Liver (tissue), 9 donors: ENCODE results near the gene DNAH7. TPM values are rescaled to one million over a fixed set of nuclear protein-coding genes. Genes with fewer than 3 reads are reported as not detected.

ENCODE experiments used
- DNase-seq: peaks from one replicate; pipeline ENCODE4 v3.0.0-alpha.2; 2017; ENCODE audit warnings: low spot score
- H3K27ac ChIP-seq, 2 donors: one replicate each; pipeline ENCODE4 v1.7.0; 2013; ENCODE audit warnings: inconsistent platforms in 2 of 2, low read length in 2 of 2, control low read depth in 1 of 2, low read depth in 1 of 2, mild to moderate bottlenecking in 1 of 2
- H3K27me3 ChIP-seq, 4 donors: one replicate each; pipeline versions ENCODE4 v1.6.1 to v1.7.0; 2013; ENCODE audit warnings: low read length in 3 of 4, inconsistent platforms in 1 of 4, mild to moderate bottlenecking in 1 of 4, moderate library complexity in 1 of 4; ENCODE audit not compliant: control insufficient read depth in 4 of 4, insufficient read depth in 4 of 4
- H3K36me3 ChIP-seq, 4 donors: one replicate each; pipeline versions ENCODE4 v1.6.1 to v1.7.0; 2013; ENCODE audit warnings: low read length in 3 of 4, mild to moderate bottlenecking in 3 of 4, low read depth in 1 of 4, moderate library complexity in 1 of 4; ENCODE audit not compliant: control insufficient read depth in 4 of 4, insufficient read depth in 3 of 4
- H3K4me1 ChIP-seq, 4 donors: one replicate each; pipeline versions ENCODE4 v1.6.1 to v1.7.0; 2013; ENCODE audit warnings: low read length in 3 of 4, mild to moderate bottlenecking in 3 of 4, moderate library complexity in 1 of 4; ENCODE audit not compliant: control insufficient read depth in 4 of 4, insufficient read depth in 4 of 4
- H3K4me3 ChIP-seq, 3 donors: one replicate each; pipeline versions ENCODE4 v1.6.1 to v1.7.0; 2013; ENCODE audit warnings: low read length in 3 of 3, control low read depth in 1 of 3, low read depth in 1 of 3, mild to moderate bottlenecking in 1 of 3
- H3K9ac ChIP-seq, 2 donors: one replicate each; pipeline ENCODE4 v1.7.0; 2013; ENCODE audit warnings: low read length in 2 of 2, mild to moderate bottlenecking in 2 of 2, moderate library complexity in 2 of 2, control low read depth in 1 of 2, low read depth in 1 of 2
- H3K9me3 ChIP-seq, 4 donors: one replicate each; pipeline versions ENCODE4 v1.6.1 to v1.7.0; 2013; ENCODE audit warnings: low read length in 3 of 4; ENCODE audit not compliant: control insufficient read depth in 4 of 4
- EGR1 ChIP-seq, 2 donors: IDR thresholded peaks; 2 replicates each; pipeline ENCODE4 v1.6.1; 2016 to 2018; ENCODE audit warnings: antibody characterized with exemption in 2 of 2, low read depth in 2 of 2
- FOXA1 ChIP-seq: IDR thresholded peaks from 2 replicates; pipeline ENCODE4 v1.6.1; 2016; ENCODE audit warnings: antibody characterized with exemption
- FOXA2 ChIP-seq: IDR thresholded peaks from 2 replicates; pipeline ENCODE4 v1.6.1; 2016; ENCODE audit warnings: antibody characterized with exemption
- GABPA ChIP-seq, 2 donors: IDR thresholded peaks in 1 of 2; conservative IDR thresholded peaks in 1 of 2; 2 replicates each; pipeline ENCODE4 v1.6.1; 2016; ENCODE audit warnings: antibody characterized with exemption in 2 of 2, mild to moderate bottlenecking in 1 of 2, moderate library complexity in 1 of 2
- HNF4A ChIP-seq, 2 donors: conservative IDR thresholded peaks; 2 replicates each; pipeline ENCODE4 v1.6.1; 2016; ENCODE audit warnings: antibody characterized with exemption in 2 of 2, mild to moderate bottlenecking in 2 of 2
- HNF4G ChIP-seq: IDR thresholded peaks from 2 replicates; pipeline ENCODE4 v1.6.1; 2016; ENCODE audit warnings: antibody characterized with exemption
- JUND ChIP-seq, 2 donors: IDR thresholded peaks; 2 replicates each; pipeline ENCODE4 v1.6.1; 2016; ENCODE audit warnings: antibody characterized with exemption in 2 of 2
- NR2F2 ChIP-seq: IDR thresholded peaks from 2 replicates; pipeline ENCODE4 v1.6.1; 2016; ENCODE audit warnings: antibody characterized with exemption
- RXRA ChIP-seq, 2 donors: IDR thresholded peaks; 2 replicates each; pipeline ENCODE4 v1.6.1; 2017 to 2018; ENCODE audit warnings: antibody characterized with exemption in 2 of 2, mild to moderate bottlenecking in 1 of 2
- SP1 ChIP-seq: IDR thresholded peaks from 2 replicates; pipeline ENCODE4 v1.6.1; 2018; ENCODE audit warnings: antibody characterized with exemption, mild to moderate bottlenecking
- TAF1 ChIP-seq: conservative IDR thresholded peaks from 2 replicates; pipeline ENCODE4 v1.6.1; 2016; ENCODE audit warnings: antibody characterized with exemption, mild to moderate bottlenecking
- YY1 ChIP-seq: IDR thresholded peaks from 2 replicates; pipeline ENCODE4 v1.6.1; 2016; ENCODE audit warnings: antibody characterized with exemption, mild to moderate bottlenecking
- ZBTB33 ChIP-seq: IDR thresholded peaks from 2 replicates; pipeline ENCODE4 v1.6.1; 2016; ENCODE audit warnings: antibody characterized with exemption
- WGBS: extraction: QIAGEN DNeasy Blood & Tissue Kit; methylation state at CpG from one replicate; pipeline ENCODE4 v1.1.7; 2013; 5-methylcytosine and 5-hydroxymethylcytosine counted together
- polyA plus RNA-seq, 2 donors: library from polyadenylated mRNA; stranded (reverse) in 1 of 2; unstranded in 1 of 2; fragments of 200-250 nt in 1 of 2; fragments of >200 nt in 1 of 2; fragmentation: Nextera tagmentation in 1 of 2; extraction: Ambion mirVana in 1 of 2; gene quantifications; one replicate each; pipeline versions ENCODE4 v1.2.1 to v1.2.3, GENCODE V29; 2013 to 2015
- total RNA-seq, 2 donors: library from RNA; depleted of rRNA; stranded (reverse); fragments of >200 nt; gene quantifications; one replicate each; pipeline ENCODE4 v1.2.3, GENCODE V29; 2014
- TF ChIP-seq, protein P1 (sequence below): IDR thresholded peaks from 2 replicates; pipeline ENCODE4 v1.6.1; 2016; ENCODE audit warnings: antibody characterized with exemption
- TF ChIP-seq, protein P2 (sequence below): fragments of 150-350 bp; IDR thresholded peaks from 2 replicates; pipeline ENCODE4 v1.5.1; 2017; ENCODE audit warnings: improper control_type of control experiment, low read depth, low read length; ENCODE audit not compliant: missing input control
- TF ChIP-seq, protein P3 (sequence below): IDR thresholded peaks from 2 replicates; pipeline ENCODE4 v1.6.1; 2016; ENCODE audit warnings: antibody characterized with exemption, mild to moderate bottlenecking
- donor health status: healthy.
- donor health status: healthy.
- donor health status: healthy.
- donor health status: healthy.
- donor health status: healthy.

DNAH7 gene
- total and polyA plus RNA-seq, 4 donors: under 0.01 to 0.50 (median 0.07) TPM

GRCh38 chr2:195818526-195818925 is 250.1 kb downstream of the DNAH7 start:
- H3K27ac ChIP-seq: no peak overlapping the region
- peaks cover 0 to 1% (median 0%) of the 10 kb centered on the region in 4 donors for H3K4me1 ChIP-seq
- 66% methylated on average over 3 of the region's 3 CpGs for WGBS
- H3K9ac ChIP-seq: no peak overlapping the region
- no peak for DNase-seq
- TF ChIP-seq, protein P1, sequence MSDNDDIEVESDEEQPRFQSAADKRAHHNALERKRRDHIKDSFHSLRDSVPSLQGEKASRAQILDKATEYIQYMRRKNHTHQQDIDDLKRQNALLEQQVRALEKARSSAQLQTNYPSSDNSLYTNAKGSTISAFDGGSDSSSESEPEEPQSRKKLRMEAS: no peak
- TF ChIP-seq RXRA (IDR thresholded peaks at IDR 0.05) (no peak), FOXA2 (no peak), EGR1 (IDR thresholded peaks at IDR 0.05; ENCODE audit: low read depth in 2 of 2) (no peak)
- no peaks in the 10 kb centered on the region for H3K27me3 ChIP-seq
- no peaks in the 10 kb centered on the region for H3K36me3 ChIP-seq
- H3K4me3 ChIP-seq: no peak overlapping the region
- no peaks in the 10 kb centered on the region for H3K9me3 ChIP-seq

DNA sequence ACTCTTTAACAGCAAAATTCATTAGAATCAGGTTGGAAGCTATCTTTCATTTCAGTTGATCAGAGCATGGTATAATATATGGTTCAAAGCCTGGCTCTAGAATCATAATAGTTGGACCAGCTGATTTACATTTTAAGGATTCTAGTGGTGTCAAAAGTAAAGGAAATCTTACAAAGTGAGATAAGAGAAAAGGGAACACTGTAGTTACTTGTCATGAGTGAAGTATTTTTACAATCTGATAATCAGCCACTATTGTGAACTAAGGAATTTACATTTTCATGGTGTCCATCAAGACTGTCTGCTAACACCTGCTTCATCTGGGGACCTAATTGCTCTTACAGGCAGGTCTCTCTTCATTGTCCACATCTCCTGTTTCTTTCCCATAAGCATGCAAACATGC is 250.5 kb downstream of the DNAH7 start:
- Histone ChIP-seq H3K27me3 (no peaks in the 10 kb centered on the region), H3K9ac (no peak overlapping the region), H3K4me3 (no peak overlapping the region), H3K36me3 (no peaks in the 10 kb centered on the region), H3K27ac (no peak overlapping the region), H3K9me3 (no peaks in the 10 kb centered on the region), H3K4me1 (peaks cover 0 to 1% (median 0%) of the 10 kb centered on the region in 4 donors)
- TF ChIP-seq, protein P1: no peak
- no peak for TF ChIP-seq YY1
- TF ChIP-seq TAF1: no peak
- TF ChIP-seq JUND (IDR thresholded peaks at IDR 0.05): no peak
- TF ChIP-seq RXRA (IDR thresholded peaks at IDR 0.05): no peak
- TF ChIP-seq HNF4G: no peak
- TF ChIP-seq EGR1 (IDR thresholded peaks at IDR 0.05; ENCODE audit: low read depth in 2 of 2): no peak
- TF ChIP-seq GABPA (IDR thresholded peaks at IDR 0.05 in 1 of 2, conservative IDR thresholded peaks at IDR 0.05 in 1 of 2): no peak
- no peak for TF ChIP-seq NR2F2
- TF ChIP-seq HNF4A (conservative IDR thresholded peaks at IDR 0.05): no peak
- TF ChIP-seq ZBTB33: no peak
- TF ChIP-seq FOXA2: no peak
- no peak for TF ChIP-seq FOXA1
- DNase-seq: no peak

GRCh38 chr2:195815083-195815482 is 253.6 kb downstream of the DNAH7 start:
- H3K27me3 ChIP-seq: no peaks in the 10 kb centered on the region
- H3K36me3 ChIP-seq: no peaks in the 10 kb centered on the region
- H3K4me1 ChIP-seq: peaks cover 0 to 1% (median 0%) of the 10 kb centered on the region in 4 donors
- no peak overlapping the region for H3K27ac ChIP-seq
- H3K9ac ChIP-seq: no peak overlapping the region
- no peak for DNase-seq
- WGBS: 87% methylated on average over 2 of the region's 2 CpGs
- TF ChIP-seq FOXA2 (no peak), NR2F2 (no peak), TAF1 (no peak), FOXA1 (no peak), JUND (IDR thresholded peaks at IDR 0.05) (no peak), HNF4A (conservative IDR thresholded peaks at IDR 0.05) (no peak), GABPA (IDR thresholded peaks at IDR 0.05 in 1 of 2, conservative IDR thresholded peaks at IDR 0.05 in 1 of 2) (no peak), YY1 (no peak), SP1 (no peak)
- TF ChIP-seq, protein P2, sequence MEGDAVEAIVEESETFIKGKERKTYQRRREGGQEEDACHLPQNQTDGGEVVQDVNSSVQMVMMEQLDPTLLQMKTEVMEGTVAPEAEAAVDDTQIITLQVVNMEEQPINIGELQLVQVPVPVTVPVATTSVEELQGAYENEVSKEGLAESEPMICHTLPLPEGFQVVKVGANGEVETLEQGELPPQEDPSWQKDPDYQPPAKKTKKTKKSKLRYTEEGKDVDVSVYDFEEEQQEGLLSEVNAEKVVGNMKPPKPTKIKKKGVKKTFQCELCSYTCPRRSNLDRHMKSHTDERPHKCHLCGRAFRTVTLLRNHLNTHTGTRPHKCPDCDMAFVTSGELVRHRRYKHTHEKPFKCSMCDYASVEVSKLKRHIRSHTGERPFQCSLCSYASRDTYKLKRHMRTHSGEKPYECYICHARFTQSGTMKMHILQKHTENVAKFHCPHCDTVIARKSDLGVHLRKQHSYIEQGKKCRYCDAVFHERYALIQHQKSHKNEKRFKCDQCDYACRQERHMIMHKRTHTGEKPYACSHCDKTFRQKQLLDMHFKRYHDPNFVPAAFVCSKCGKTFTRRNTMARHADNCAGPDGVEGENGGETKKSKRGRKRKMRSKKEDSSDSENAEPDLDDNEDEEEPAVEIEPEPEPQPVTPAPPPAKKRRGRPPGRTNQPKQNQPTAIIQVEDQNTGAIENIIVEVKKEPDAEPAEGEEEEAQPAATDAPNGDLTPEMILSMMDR: no peak
- TF ChIP-seq, protein P3, sequence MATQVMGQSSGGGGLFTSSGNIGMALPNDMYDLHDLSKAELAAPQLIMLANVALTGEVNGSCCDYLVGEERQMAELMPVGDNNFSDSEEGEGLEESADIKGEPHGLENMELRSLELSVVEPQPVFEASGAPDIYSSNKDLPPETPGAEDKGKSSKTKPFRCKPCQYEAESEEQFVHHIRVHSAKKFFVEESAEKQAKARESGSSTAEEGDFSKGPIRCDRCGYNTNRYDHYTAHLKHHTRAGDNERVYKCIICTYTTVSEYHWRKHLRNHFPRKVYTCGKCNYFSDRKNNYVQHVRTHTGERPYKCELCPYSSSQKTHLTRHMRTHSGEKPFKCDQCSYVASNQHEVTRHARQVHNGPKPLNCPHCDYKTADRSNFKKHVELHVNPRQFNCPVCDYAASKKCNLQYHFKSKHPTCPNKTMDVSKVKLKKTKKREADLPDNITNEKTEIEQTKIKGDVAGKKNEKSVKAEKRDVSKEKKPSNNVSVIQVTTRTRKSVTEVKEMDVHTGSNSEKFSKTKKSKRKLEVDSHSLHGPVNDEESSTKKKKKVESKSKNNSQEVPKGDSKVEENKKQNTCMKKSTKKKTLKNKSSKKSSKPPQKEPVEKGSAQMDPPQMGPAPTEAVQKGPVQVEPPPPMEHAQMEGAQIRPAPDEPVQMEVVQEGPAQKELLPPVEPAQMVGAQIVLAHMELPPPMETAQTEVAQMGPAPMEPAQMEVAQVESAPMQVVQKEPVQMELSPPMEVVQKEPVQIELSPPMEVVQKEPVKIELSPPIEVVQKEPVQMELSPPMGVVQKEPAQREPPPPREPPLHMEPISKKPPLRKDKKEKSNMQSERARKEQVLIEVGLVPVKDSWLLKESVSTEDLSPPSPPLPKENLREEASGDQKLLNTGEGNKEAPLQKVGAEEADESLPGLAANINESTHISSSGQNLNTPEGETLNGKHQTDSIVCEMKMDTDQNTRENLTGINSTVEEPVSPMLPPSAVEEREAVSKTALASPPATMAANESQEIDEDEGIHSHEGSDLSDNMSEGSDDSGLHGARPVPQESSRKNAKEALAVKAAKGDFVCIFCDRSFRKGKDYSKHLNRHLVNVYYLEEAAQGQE: no peak
- TF ChIP-seq, protein P1: no peak
- H3K9me3 ChIP-seq: no peaks in the 10 kb centered on the region
- H3K4me3 ChIP-seq: no peak overlapping the region
